KMS-11 (cell line): ENCODE measurements around the gene CSMD2.

ENCODE experiments used
- H2AFZ ChIP-seq: fragments of 200-600 bp; sonication (generic); 2 replicates; pipeline ENCODE4 v1.6.1; 2016; ENCODE audit warnings: antibody characterized with exemption, mixed run types, low read depth
- H3K27ac ChIP-seq: fragments of 200-600 bp; sonication (generic); 2 replicates; pipeline ENCODE4 v1.6.1; 2016; ENCODE audit warnings: mild to moderate bottlenecking, mixed run types
- H3K27me3 ChIP-seq: fragments of 200-600 bp; sonication (generic); 2 replicates; pipeline ENCODE4 v1.6.1; 2017; ENCODE audit warnings: mild to moderate bottlenecking, low read depth, mixed run types, moderate library complexity; ENCODE audit not compliant: insufficient read depth
- H3K36me3 ChIP-seq: fragments of 200-600 bp; sonication (generic); 2 replicates; pipeline ENCODE4 v1.6.1; 2017; ENCODE audit warnings: mild to moderate bottlenecking, mixed run types; ENCODE audit not compliant: insufficient read depth
- H3K4me1 ChIP-seq: fragments of 200-600 bp; sonication (generic); 2 replicates; pipeline ENCODE4 v1.6.1; 2016; ENCODE audit warnings: mild to moderate bottlenecking, low read depth, mixed run types; ENCODE audit not compliant: poor library complexity, severe bottlenecking
- H3K4me2 ChIP-seq: fragments of 200-600 bp; sonication (generic); 2 replicates; pipeline ENCODE4 v1.7.0; 2016; ENCODE audit warnings: mild to moderate bottlenecking, mixed run types
- H3K4me3 ChIP-seq: fragments of 200-600 bp; sonication (generic); IDR thresholded peaks from 2 replicates; pipeline ENCODE4 v1.6.1; 2017; ENCODE audit warnings: low read depth, low read length, mixed read lengths; ENCODE audit not compliant: insufficient read depth
- H3K79me2 ChIP-seq: fragments of 200-600 bp; sonication (generic); 2 replicates; pipeline ENCODE4 v1.6.1; 2016; ENCODE audit warnings: low read depth, mixed run types; ENCODE audit not compliant: insufficient read depth
- H3K9ac ChIP-seq: fragments of 200-600 bp; sonication (generic); 2 replicates; pipeline ENCODE4 v1.6.1; 2016; ENCODE audit warnings: mild to moderate bottlenecking, mixed run types
- H4K20me1 ChIP-seq: fragments of 200-600 bp; sonication (generic); 2 replicates; pipeline ENCODE4 v1.6.1; 2016; ENCODE audit warnings: mild to moderate bottlenecking, mixed run types; ENCODE audit not compliant: insufficient read depth
- TF ChIP-seq, protein P1 (sequence below): fragments of 200-600 bp; sonication (generic); conservative IDR thresholded peaks from 2 replicates; pipeline ENCODE4 v1.6.1; 2017; ENCODE audit warnings: low read depth, mild to moderate bottlenecking, antibody characterized with exemption, low read length, moderate library complexity, mixed read lengths

Gene CSMD2

DNA sequence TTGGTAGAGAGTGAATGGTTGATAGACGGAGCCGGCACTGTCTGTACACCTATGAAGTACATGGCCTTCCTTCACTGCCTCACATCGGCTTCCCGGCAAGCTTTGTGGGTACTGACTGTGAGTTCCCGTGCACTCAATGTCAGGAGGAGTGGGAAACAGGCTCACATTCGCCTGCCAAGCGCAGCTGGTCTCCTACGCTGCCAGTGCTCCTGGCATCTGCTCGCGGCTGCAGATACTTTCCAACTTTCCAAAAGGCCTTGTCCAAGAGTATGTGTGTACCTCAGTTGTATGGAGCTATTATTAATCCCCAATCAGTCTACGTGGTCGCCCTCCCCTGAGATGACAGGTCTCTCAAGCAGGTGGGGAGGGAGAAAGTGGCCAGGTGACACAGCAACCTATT lies 511.8 kb downstream of the CSMD2 start:
- Histone ChIP-seq H3K4me3 (no peak overlapping the region), H4K20me1 (no peaks in the 10 kb centered on the region), H3K27me3 (0 out of 2 replicates have a peak, but pooled peaks cover 2% of the 10 kb centered on the region), H3K27ac (no peak overlapping the region), H2AFZ (no peak overlapping the region), H3K79me2 (no peaks in the 10 kb centered on the region), H3K4me2 (no peak overlapping the region), H3K4me1 (no peaks in the 10 kb centered on the region), H3K36me3 (no peaks in the 10 kb centered on the region), H3K9ac (no peak overlapping the region)
- TF ChIP-seq, protein P1, sequence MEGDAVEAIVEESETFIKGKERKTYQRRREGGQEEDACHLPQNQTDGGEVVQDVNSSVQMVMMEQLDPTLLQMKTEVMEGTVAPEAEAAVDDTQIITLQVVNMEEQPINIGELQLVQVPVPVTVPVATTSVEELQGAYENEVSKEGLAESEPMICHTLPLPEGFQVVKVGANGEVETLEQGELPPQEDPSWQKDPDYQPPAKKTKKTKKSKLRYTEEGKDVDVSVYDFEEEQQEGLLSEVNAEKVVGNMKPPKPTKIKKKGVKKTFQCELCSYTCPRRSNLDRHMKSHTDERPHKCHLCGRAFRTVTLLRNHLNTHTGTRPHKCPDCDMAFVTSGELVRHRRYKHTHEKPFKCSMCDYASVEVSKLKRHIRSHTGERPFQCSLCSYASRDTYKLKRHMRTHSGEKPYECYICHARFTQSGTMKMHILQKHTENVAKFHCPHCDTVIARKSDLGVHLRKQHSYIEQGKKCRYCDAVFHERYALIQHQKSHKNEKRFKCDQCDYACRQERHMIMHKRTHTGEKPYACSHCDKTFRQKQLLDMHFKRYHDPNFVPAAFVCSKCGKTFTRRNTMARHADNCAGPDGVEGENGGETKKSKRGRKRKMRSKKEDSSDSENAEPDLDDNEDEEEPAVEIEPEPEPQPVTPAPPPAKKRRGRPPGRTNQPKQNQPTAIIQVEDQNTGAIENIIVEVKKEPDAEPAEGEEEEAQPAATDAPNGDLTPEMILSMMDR, result no peak

DNA sequence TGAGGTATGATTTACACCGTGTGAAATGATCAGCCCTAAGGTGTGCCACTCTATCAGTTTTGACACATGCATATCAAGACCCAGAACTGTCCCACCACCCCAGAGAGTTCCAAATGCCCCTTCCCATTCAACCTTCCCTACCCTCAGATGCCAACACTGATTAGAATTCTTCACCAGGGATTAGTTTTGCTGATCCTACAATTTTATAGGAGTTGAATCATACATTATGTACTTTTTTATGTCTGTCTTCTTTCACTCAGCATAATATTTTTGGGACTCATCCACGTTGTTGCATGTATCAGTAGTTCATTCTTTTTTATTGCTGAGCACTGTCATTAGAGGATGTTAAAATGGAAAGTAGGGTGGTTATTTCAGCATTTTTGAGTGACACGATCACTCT lies 514.3 kb downstream of the CSMD2 start:
- H3K9ac ChIP-seq, result no peak overlapping the region
- no peaks in the 10 kb centered on the region for H3K36me3 ChIP-seq
- no peak overlapping the region for H2AFZ ChIP-seq
- H3K4me3 ChIP-seq, result no peak overlapping the region
- no peak overlapping the region for H3K27ac ChIP-seq
- H3K27me3 ChIP-seq, result peaks cover 2% of the 10 kb centered on the region; the same call in 1 of the 2 replicates
- no peaks in the 10 kb centered on the region for H3K79me2 ChIP-seq
- H4K20me1 ChIP-seq, result no peaks in the 10 kb centered on the region
- no peak overlapping the region for H3K4me2 ChIP-seq
- no peaks in the 10 kb centered on the region for H3K4me1 ChIP-seq
- TF ChIP-seq, protein P1, result no peak

DNA sequence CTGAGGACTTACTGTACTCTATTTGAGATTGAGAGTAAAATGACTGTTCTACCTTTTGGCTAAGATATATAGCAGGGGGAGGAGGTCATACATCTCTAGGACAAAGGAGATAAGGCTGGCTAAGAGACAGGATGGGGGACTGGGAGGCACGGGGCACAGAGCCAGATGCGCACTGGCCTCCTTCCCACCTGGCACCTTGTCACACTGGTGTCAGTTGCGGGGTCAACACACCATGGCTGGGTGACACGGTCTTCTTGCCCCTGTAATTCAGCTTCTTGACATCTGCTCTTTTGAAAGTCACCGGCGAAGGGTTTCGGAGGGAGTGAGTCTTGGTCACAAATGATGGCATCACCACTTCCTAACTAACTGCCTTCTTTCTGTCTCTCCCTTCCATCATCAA lies 515.3 kb downstream of the CSMD2 start:
- H2AFZ ChIP-seq, result no peak overlapping the region
- no peak overlapping the region for H3K9ac ChIP-seq
- peaks cover 2% of the 10 kb centered on the region; the same call in 1 of the 2 replicates for H3K27me3 ChIP-seq
- H3K4me2 ChIP-seq, result no peak overlapping the region
- H3K36me3 ChIP-seq, result no peaks in the 10 kb centered on the region
- H3K4me1 ChIP-seq, result no peaks in the 10 kb centered on the region
- no peak overlapping the region for H3K4me3 ChIP-seq
- TF ChIP-seq, protein P1, result no peak
- no peak overlapping the region for H3K27ac ChIP-seq
- no peaks in the 10 kb centered on the region for H4K20me1 ChIP-seq
- no peaks in the 10 kb centered on the region for H3K79me2 ChIP-seq

DNA sequence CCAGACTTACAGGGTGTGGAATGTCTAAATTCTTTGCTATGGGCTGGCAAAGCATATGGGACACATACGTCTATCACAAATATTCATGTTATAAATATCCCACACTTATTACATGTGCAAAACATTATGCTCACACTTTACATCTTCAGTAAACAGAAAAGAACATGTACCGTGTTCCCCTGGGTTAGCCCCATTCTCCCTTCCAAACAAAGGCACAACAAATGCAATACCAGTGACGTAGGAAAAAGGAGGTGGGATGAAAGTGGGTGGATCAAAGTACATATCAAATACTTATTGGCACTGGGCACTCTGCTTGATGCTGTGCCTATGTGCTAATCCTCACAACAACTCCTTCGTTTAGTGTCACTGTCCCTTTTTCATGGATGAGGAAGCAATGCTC lies 521.8 kb downstream of the CSMD2 start:
- Histone ChIP-seq H3K36me3 (no peaks in the 10 kb centered on the region), H3K27me3 (peaks cover under 1% of the 10 kb centered on the region; the same call in 1 of the 2 replicates), H3K79me2 (no peaks in the 10 kb centered on the region), H4K20me1 (no peaks in the 10 kb centered on the region), H2AFZ (no peak overlapping the region), H3K4me1 (no peaks in the 10 kb centered on the region), H3K9ac (no peak overlapping the region), H3K4me3 (no peak overlapping the region), H3K27ac (no peak overlapping the region), H3K4me2 (no peak overlapping the region)
- TF ChIP-seq, protein P1, result no peak
